ENCODE results near the gene ID2.

DNA sequence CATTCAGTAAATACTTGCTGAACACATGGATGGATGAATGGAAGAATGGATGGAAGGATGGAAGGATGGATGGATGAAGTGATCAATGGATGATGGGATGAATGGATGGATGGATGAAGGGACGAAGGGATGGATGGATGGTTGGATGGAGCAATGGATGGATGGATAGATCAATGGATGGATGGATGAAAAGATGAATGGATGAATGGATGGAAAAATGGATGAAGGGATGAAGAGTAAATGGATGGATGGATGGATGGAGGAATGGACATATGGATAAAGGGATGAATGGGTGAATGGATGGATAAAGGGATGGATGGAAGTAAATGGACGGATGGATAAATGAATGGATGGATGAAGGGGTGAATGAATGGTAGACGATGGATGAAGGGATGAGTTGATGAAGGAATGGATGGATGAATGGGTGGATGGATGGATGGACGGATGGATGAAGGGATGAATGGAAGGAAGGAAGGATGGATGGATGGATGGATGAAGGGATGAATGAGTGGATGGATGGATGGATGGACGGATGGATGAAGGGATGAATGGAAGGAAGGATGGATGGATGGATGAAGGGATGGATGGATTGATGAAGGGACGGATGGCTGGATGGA is 13.9 kb upstream of the ID2 start:
- TF ChIP-seq ZNF24 (IDR thresholded peaks at IDR 0.05), result no peak
- no peak for TF ChIP-seq KLF5 (IDR thresholded peaks at IDR 0.05; ENCODE audit: partially characterized antibody)
- no peak for TF ChIP-seq CTCF (IDR thresholded peaks at IDR 0.05 in 2 of 3, conservative IDR thresholded peaks at IDR 0.05 in 1 of 3; ENCODE audit: control insufficient read depth in 2 of 3, extremely low read depth in 1 of 3, insufficient read depth in 1 of 3, low read depth in 3 of 3, low read length in 3 of 3)

All from GM12878 (cell line).